Fibroblast of mammary gland (primary cell): ENCODE results near the gene MED31.
A peak's percentile ranks its signal among the peaks of the same experiment; 100 is the strongest.
"Not testable (repeated sequence)": the region's sequence is repeated elsewhere in the genome, so short reads cannot be mapped to it uniquely, and the experiment has no call there.

Source experiments
- DNase-seq: peaks from one replicate; pipeline ENCODE4 v3.0.0-alpha.2; 2010; ENCODE audit warnings: low read depth
- H3K4me3 ChIP-seq: 2 replicates; pipeline ENCODE4 v1.5.1; 2011; ENCODE audit warnings: low read depth, mild to moderate bottlenecking, low read length, moderate library complexity; ENCODE audit not compliant: control insufficient read depth
- TF ChIP-seq, protein P1 (sequence below): conservative IDR thresholded peaks from 2 replicates; pipeline ENCODE4 v1.5.1; 2011; ENCODE audit warnings: low read depth, low read length, inconsistent platforms; ENCODE audit not compliant: control insufficient read depth, insufficient read depth

Gene MED31

DNA sequence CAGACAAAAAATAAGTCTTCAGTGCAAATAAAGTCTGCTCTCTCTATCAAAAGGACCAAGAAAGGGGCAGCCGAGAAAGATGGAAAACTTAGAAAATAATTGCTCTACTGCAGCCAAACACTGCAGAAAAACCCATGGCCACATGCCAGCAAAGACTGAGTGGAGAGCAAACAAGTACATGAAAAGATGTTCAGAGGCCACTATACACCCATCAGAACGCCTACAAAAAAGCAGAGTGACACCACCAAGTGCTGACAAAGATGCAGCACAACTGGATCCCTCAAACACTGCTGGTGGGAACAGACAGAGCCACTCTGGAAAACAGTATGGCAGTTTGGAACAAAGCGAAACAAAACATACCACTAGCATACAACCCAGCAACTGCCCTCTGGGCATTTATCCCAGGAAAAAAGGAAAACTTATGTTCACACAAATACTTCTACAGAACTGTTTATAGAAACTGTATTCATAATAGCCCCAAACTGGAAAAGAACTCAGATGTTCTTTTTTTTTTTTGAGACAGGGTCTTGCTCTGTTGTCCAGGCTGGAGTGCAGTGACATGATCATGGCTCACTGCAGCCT, 47.6 kb downstream of the MED31 start:
- TF ChIP-seq, protein P1, sequence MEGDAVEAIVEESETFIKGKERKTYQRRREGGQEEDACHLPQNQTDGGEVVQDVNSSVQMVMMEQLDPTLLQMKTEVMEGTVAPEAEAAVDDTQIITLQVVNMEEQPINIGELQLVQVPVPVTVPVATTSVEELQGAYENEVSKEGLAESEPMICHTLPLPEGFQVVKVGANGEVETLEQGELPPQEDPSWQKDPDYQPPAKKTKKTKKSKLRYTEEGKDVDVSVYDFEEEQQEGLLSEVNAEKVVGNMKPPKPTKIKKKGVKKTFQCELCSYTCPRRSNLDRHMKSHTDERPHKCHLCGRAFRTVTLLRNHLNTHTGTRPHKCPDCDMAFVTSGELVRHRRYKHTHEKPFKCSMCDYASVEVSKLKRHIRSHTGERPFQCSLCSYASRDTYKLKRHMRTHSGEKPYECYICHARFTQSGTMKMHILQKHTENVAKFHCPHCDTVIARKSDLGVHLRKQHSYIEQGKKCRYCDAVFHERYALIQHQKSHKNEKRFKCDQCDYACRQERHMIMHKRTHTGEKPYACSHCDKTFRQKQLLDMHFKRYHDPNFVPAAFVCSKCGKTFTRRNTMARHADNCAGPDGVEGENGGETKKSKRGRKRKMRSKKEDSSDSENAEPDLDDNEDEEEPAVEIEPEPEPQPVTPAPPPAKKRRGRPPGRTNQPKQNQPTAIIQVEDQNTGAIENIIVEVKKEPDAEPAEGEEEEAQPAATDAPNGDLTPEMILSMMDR = no peak
- H3K4me3 ChIP-seq = no peak overlapping the region
- DNase-seq = peak; percentile 8

DNA sequence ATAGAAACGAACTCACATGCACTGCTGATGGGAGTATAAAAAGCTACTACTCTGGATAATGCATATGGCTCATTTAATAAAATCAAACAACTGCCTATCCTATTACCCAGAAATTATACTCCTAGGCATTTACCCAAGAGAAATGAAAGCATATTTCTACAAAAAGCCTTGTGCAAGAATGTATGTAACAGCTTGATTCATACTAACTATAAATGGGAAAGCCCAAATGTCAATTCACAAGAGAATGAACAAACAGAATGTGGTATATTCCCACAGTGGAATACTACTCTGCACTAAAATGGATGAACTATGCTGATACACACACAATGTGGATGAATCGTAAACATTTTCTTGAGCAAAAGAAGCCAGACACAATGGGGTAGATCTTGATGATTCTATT, 49.3 kb downstream of the MED31 start:
- no peak for DNase-seq
- no peak overlapping the region for H3K4me3 ChIP-seq
- TF ChIP-seq, protein P1 = no peak

DNA sequence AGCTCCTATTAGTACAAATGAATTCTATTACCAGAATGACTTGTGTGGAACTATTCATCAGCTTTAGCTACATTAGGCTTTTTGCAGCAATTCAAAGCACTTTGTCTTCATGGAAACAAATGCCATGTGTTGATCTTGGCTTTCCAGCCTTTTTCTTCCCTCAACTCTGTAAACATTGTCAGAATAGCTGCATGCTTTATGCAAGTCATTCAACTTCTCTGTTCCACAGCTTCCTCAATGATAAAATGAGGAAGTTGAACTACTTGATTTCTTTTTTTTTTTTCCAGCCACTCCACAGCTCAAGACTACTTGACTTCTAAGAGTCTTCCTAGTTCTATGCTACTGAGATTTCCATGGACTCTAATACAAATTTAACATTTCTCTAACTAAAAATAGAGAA, 52.0 kb downstream of the MED31 start:
- H3K4me3 ChIP-seq = no peak overlapping the region
- TF ChIP-seq, protein P1 = no peak
- DNase-seq = no peak

DNA sequence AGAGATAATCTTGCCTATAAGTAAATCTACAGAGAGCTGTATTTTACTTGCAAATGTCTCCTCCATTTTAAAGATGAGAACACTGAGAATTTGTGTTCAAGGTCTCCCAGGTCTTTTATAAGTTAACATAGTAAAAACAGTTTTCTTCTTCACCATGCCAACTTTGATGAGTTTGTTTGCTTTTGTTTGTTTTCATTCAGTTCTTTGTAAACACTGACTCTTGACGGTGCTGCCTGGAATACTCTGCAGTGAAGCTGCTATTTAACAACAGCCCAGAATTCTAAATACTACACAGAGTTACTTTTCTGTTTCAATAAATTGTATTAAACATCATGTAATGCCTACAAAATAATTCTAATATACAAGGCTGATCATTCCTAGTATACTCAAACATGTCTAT, 53.7 kb downstream of the MED31 start:
- no peak for DNase-seq
- H3K4me3 ChIP-seq = no peak overlapping the region
- TF ChIP-seq, protein P1 = no peak

DNA sequence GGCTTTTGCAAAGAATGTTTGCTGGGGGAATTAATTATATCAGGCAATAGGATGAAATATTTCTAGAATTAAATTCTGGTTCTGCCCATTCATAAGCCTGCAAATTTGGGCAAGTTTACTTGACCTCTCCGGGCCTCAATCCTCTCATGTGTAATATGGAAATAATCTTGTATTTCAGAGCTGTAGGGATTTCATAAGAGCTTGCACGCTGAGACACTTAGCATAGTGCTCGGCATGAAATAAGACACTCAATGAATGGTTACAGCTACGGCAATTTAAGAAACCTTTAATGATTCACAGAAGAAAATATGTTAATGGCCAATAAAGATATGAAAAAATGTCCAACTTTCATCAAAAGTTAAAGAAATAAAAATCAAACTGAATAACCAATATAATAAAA, 54.5 kb downstream of the MED31 start:
- TF ChIP-seq, protein P1 = no peak
- DNase-seq = no peak
- no peak overlapping the region for H3K4me3 ChIP-seq

DNA sequence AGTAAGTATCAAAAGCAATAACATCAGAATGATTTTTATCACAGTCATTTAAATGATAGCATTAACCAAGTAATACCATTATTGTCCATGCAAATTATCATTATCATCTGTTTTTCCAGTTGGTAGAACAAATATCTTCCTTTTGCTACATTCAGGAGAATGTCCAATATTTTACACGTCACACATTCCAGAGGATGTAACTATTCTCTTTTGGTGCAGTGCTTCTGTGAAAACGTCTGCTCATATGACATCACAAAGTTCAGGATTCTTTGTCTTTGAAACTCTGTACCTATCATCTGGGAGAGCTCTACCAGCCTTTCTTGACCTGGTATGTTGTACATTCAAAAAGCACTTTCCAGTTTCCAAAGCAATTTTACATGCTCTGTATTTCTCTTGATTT, 54.9 kb downstream of the MED31 start:
- H3K4me3 ChIP-seq = no peak overlapping the region
- no peak for DNase-seq
- TF ChIP-seq, protein P1 = no peak

DNA sequence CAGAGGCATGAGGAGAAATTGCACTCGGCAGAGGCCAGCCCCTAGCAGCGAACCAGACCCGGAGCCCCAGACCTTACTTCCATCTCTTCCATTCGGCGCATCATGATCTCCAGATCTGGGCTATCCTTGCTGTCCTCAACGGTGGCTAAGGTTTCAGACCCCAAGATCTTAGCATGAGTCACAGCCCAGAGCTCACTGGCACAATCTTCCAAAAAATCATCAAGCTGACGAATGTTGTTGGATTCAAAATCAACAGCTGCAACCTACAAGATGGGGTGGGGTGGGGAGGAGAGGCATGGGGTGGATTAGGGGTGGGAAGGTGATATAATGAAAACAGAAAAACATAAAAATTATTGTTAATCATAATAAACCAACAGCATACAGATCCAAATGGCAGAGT, 55.3 kb downstream of the MED31 start:
- H3K4me3 ChIP-seq = no peak overlapping the region
- peak; percentile 12 for DNase-seq
- TF ChIP-seq, protein P1 = no peak

DNA sequence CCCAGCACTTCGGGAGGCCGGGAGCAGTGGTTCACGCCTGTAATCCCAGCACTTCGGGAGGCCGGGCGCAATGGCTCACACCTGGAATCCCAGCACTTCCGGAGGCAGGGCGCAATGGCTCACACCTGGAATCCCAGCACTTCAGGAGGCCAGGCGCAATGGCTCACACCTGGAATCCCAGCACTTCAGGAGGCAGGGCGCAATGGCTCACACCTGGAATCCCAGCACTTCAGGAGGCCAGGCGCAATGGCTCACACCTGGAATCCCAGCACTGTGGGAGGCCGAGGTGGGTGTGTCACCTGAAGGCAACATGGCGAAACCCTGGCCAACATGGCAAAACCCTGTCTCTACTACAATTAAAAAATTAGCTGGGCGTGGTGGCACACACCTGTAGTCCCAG, 58.0 kb downstream of the MED31 start:
- not testable (repeated sequence) for H3K4me3 ChIP-seq, DNase-seq
